Transverse colon (tissue), 4 donors: ENCODE results near the gene VWA5B1.

Source experiments
- EP300 ChIP-seq: sonication (generic); formaldehyde crosslinking; IDR thresholded peaks from one replicate; pipeline ENCODE4 v1.6.1; 2017; ENCODE audit warnings: antibody characterized with exemption, low read depth
- POLR2A ChIP-seq: fragments of 450-650 bp; IDR thresholded peaks from one replicate; pipeline ENCODE4 v1.6.1; 2016; ENCODE audit warnings: antibody characterized with exemption, mild to moderate bottlenecking, moderate library complexity
- POLR2AphosphoS5 ChIP-seq, 3 donors: sonication (generic); formaldehyde crosslinking; IDR thresholded peaks; one replicate each; pipeline ENCODE4 v1.6.1; 2016; ENCODE audit warnings: antibody characterized with exemption in 3 of 3
- TF ChIP-seq, protein P1 (sequence below), 5 experiments: fragments of 200-600 bp in 3 of 5; fragments of 450-650 bp in 2 of 5; sonication (generic) in 3 of 5; IDR thresholded peaks; 1 replicate in 2 of 5; 2 replicates in 3 of 5; pipeline ENCODE4 v1.5.1; 2016 to 2017; ENCODE audit warnings: antibody characterized with exemption in 5 of 5, inconsistent platforms in 3 of 5, mild to moderate bottlenecking in 2 of 5, moderate library complexity in 1 of 5

DNA sequence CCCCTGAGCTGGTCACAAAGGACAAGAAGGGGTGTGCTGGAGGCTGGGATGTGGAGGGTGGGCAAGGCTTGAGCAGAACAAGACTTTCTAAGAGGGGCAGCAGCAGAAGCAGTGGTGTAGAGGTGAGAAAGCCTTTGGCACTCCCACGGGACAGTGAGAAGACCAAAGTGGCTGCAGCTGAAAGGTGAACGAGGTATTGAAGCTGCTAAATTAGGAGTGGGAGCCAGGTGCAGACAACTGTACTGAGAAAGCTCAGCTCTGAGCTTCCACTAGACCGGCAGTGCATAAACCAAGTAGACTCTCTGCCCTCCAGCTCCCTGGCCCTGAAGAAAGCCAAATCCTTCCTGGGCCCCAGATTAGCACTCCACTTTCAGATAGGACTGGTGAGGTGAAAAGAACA is 93.0 kb downstream of the VWA5B1 start:
- TF ChIP-seq, protein P1, sequence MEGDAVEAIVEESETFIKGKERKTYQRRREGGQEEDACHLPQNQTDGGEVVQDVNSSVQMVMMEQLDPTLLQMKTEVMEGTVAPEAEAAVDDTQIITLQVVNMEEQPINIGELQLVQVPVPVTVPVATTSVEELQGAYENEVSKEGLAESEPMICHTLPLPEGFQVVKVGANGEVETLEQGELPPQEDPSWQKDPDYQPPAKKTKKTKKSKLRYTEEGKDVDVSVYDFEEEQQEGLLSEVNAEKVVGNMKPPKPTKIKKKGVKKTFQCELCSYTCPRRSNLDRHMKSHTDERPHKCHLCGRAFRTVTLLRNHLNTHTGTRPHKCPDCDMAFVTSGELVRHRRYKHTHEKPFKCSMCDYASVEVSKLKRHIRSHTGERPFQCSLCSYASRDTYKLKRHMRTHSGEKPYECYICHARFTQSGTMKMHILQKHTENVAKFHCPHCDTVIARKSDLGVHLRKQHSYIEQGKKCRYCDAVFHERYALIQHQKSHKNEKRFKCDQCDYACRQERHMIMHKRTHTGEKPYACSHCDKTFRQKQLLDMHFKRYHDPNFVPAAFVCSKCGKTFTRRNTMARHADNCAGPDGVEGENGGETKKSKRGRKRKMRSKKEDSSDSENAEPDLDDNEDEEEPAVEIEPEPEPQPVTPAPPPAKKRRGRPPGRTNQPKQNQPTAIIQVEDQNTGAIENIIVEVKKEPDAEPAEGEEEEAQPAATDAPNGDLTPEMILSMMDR (IDR thresholded peaks at IDR 0.05) = no peak
- TF ChIP-seq POLR2A (no peak), POLR2AphosphoS5 (IDR thresholded peaks at IDR 0.05) (no peak), EP300 (no peak)
